GM18511 (cell line): ENCODE results near the gene SEPTIN5.

Experiments used
- ATAC-seq: cut with Tn5 transposase; IDR thresholded peaks from one replicate; pipeline ENCODE4 v1.9.1; 2021; ENCODE audit warnings: mild to moderate bottlenecking, moderate library complexity; ENCODE audit not compliant: unreplicated experiment

The SEPTIN5 gene

DNA sequence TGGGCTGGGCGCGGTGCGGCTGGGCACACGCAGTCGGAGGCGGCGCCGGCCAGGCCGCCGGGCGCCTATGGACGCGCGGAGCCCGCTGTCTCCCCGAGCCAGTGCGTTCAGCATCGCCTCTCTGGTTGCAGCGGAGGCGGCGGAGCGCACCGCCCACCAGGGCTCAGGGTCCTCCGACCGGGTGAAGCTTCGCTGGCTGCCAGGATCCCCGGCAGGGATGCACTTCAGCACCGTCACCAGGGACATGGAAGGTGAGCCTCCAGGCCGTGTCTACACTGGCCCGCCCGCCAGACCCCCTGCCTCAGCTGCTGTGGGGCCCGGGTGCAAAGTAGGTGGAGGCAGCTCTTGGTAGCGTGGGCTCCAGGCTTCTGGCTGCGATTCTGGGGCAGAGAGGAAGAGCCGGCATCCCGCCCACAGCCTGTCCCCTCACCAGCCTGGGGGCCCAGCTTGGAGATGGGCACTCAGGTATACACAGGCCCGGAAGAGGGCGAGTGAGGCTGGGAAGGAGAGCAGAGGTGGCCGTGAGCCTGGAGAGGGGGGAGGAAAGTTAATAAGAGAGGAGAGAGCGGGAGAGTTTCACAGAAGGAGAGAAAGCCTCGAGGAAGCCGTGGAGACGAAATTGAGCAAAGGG, 45.2 kb downstream of the SEPTIN5 start:
- no peak for ATAC-seq

DNA sequence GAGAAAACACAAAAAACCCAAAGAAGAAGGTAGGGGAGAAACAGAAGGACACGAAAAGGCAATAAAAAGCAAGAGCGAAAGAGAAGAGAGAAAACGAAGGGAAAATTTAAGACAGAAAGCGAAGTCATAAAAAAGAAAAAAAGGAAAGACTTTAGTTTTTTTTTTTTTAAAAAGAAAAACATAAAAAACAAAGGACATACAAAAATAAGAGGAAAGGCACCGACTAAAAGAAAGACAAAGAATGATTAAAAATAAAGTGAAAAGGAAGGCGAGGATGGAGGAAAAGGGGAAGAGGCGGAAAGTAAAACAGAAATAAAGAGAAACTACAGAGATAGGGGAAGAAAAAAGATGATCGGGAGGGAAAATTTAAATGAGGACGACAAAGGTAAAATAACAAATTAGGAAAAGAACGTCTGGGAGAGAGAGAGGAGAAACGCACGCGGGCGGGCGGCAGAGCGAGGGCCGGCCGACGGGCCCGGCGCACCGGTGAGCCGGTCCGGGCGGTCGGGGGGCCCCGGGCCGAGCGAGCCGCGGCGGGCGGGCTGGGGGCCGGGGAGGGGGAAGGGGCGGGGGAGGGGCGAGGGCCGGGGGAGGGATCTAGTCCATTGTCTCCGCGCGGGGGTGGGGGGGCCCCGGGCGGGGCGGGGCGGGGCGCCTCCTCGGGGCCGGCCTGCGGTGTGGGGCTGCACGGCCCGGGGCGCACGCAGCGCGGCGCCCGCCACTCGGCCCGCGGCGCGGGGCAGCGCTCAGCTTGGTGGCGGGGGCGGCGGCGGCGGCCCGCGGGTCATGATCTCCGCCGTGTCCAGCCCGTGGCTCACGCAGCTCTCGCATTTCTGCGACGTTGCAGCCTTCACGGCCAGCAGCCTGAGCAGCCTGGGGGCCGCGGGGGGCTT, 46.0 kb downstream of the SEPTIN5 start, which contains the start of gene TBX1:
Gene TBX1, plus strand, starts transcription at position 721 of the 893 bp plus-strand sequence. Its CDS starts 66 bp downstream, at position 787.
- no peak for ATAC-seq

DNA sequence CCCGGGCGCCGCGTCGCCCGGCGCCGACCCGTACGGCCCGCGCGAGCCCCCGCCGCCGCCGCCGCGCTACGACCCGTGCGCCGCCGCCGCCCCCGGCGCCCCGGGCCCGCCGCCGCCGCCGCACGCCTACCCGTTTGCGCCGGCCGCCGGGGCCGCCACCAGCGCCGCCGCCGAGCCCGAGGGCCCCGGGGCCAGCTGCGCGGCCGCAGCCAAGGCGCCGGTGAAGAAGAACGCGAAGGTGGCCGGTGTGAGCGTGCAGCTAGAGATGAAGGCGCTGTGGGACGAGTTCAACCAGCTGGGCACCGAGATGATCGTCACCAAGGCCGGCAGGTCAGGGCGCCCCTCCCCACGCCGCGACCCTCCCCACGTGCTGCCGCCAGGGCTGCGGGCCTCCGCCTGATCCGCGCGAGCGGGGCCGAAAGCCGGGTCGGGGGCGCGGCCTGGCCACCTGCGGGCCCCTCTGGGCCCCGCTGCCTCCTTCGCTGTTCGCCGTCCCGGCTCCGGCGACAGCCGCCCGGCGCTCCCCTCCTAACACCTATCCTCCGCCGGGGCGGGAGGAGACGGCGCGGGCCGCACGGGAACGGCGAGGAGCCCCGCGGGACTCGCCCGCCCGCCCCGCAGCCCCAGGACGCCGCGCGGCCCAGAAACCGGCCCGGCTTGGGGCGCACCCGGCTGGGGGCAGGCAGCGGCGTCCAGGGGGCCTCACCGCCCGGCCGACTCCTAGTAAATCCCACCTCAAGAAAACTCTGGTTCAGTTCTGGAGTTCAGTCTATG, 46.8 kb downstream of the SEPTIN5 start:
- ATAC-seq = no peak

DNA sequence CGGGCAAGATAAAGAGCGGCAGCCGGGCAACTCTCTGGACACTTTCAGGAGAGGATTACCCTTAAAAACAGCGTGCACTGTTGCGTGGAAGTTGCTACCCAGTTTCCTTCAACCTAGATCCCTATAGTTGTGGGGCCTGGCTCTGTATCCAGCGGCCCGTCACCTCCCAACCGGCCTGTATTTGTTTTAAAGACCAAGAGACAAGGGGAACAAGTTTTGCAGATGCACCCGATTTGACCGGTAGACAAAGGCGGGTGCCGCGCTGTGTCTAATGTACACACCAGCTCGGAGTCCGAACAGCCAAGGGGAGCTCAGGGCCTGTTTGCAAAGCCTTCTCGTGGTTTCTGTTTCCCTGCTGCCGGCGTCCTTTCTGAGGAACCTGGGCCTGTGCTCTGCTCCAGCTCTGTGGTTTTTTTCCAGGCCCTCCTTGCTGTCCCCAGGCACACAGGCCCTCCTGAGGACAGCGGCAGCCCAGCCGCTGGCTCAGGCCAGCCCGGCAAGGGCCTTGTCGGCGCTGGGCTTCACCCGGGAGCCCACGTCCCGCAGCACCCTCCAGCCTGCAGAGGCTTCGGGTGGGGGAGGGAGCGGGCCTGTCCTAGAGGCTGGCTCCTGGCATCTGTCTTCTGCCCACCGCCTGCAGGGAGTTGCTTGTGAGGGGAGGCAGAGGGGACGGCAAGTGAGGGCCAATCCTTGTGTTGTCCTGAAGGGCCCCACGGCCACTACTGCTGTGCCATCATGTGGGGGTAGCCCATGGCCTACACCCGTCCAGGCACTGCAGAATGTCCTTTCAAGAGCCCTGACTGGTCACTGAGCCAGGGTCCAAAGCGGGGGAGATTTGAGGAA, 47.6 kb downstream of the SEPTIN5 start:
- no peak for ATAC-seq

DNA sequence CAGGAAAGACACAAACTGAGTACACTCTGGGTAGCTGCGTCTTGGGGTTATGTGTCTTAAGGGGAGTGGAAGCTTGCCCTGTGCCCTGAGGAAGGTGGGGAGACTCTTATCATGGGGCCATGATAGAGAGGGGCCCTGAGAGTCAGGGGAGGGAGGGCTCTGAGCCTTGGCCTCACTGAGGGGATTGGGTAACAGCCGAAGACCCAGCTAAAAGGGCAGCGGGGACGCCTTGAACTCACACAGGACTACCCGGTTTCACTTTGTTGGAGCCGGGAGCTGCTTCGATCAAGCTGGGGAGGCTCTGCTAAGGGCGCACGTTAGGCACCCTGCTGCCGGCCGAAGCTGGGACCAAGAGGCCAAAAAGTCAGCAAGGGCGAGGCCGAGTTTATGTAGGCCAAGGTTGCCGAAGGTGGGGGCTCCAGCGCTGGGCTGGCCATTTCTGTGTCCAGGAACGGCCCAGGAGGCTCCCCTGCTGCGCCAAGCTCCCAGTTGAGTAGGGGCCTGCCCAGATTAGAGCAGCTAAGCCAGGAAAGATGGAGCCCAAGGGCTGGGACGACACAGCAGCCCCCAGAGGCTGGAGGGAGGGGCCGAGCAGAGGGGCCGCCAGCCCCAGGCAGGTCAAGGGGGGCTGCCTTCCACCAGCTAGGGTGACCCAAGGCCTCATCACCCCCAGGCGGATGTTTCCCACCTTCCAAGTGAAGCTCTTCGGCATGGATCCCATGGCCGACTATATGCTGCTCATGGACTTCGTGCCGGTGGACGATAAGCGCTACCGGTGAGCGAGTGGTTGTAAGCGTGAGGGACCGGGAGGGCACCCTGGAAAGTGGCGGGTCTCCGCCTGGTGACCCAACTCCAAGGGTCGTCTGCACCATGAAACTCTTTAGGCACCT, 48.5 kb downstream of the SEPTIN5 start:
- ATAC-seq = no peak

DNA sequence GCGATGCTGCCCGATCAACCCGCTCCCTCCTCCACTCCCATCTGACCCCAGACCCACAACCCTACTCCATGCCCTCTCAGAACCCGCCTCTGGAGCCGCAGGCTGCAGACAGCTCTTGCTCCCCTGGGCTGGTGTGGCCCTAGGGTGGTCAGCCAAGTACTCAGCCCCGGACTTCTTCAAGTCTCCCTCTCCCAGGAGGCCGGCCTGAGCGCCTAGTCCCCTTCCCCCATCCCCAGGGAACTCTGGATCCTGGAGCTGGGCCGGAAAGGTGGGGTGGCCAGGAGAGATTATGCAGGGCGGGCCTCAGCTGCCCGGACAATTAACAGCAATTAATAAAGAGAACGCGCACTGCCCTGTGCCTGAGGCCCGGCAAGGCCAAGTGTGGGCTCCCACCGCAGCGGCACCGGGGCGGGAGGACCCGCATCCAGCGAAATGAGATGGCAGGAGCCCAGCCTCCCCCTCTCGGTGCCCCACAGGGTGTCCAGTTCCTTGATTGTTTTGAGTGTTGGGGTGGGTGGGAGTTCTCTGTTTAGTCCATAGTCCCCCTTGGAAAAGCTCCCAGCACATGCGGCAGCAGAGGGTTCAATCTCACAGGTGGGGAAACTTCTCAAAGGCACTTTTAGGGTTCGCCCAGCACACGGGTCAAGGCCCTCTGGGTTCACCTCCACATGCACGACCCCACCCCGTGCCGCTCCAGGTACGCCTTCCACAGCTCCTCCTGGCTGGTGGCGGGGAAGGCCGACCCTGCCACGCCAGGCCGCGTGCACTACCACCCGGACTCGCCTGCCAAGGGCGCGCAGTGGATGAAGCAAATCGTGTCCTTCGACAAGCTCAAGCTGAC, 49.4 kb downstream of the SEPTIN5 start:
- ATAC-seq = no peak

DNA sequence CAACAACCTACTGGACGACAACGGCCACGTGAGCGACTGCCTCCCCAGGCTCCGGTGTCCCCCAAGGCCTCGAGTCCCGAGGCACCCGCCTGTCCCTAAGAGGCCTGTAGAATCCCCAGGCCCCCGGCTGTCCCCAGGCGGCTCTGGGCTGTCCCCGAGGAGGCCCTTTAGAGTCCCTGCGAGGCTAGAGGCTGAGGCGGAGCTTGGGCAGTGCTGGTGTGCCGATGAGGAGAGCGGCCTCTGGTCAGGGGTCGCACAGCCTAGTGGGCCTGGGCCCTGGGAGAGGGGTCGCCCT, 49.9 kb downstream of the SEPTIN5 start:
- no peak for ATAC-seq

DNA sequence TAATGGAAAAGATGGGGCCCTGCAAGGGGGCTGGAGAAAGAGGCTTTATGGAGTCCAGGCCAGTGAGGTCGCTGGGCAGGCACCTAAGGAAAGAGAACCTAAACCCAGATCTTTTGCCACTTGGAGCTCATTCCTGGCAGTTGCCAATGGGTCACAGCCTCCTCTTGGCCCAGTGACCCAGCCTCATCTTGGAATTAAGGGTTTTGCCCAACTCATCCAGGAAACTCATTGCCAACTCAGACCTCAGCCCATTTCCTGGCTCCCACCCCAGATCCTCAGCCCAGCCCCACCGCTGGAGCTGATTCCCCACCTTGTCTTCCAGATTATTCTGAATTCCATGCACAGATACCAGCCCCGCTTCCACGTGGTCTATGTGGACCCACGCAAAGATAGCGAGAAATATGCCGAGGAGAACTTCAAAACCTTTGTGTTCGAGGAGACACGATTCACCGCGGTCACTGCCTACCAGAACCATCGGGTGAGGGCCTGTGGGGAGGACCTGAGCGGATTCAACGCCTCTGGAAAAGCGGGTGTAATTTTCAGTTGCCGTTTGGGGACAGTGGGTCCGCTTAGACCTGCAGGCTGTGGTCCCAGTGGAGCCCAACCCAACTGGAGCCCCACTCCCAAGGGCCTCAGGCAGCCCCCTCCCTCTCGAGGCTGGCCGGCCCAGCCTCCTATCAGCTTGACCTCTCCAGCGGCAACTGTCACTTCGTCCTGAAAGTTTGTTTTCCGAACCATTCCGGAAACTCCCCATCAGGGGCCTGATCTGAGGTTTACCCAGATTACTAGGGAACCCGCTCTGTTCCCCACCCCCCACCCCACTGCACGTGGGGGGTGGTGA, 50.6 kb downstream of the SEPTIN5 start:
- ATAC-seq = no peak

DNA sequence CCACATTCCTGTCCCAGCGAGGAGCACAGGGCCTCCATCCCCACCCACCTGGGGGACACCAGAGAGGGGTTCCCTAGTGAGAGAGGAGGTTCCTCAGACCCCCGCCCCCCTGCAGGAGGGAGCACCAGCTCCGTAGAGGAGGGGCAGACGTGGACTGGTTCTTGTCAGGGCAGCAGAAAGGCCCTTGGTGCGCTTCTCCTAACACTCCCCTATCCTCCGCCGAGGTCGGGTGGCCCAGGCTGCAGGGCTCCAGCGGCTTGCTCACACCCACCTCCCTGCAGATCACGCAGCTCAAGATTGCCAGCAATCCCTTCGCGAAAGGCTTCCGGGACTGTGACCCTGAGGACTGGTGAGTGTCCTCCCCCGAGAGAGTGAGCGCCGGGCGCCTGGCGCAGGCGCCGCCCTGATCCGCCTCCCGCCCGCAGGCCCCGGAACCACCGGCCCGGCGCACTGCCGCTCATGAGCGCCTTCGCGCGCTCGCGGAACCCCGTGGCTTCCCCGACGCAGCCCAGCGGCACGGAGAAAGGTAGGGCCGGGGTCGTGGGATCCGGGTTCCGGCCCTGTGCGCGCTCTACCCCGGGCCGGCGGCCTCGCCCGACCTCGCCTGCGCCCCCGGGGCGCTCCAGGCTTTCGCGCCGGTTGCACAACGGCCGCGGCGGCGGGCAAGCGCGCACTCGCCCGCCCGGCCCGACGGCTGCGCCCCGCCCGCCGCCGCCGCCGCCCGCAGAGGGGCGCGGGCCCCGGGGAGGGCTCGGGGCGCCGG, 51.4 kb downstream of the SEPTIN5 start:
- ATAC-seq = no peak

DNA sequence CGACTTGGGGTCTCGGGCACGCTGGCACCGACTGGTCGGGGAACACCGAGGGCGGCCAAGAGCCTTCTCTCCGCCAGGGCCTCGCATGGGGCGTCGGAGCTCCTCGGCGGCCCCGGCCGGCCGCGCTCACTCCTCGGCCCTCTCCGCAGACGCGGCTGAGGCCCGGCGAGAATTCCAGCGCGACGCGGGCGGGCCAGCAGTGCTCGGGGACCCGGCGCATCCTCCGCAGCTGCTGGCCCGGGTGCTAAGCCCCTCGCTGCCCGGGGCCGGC, 51.9 kb downstream of the SEPTIN5 start:
- ATAC-seq = no peak

DNA sequence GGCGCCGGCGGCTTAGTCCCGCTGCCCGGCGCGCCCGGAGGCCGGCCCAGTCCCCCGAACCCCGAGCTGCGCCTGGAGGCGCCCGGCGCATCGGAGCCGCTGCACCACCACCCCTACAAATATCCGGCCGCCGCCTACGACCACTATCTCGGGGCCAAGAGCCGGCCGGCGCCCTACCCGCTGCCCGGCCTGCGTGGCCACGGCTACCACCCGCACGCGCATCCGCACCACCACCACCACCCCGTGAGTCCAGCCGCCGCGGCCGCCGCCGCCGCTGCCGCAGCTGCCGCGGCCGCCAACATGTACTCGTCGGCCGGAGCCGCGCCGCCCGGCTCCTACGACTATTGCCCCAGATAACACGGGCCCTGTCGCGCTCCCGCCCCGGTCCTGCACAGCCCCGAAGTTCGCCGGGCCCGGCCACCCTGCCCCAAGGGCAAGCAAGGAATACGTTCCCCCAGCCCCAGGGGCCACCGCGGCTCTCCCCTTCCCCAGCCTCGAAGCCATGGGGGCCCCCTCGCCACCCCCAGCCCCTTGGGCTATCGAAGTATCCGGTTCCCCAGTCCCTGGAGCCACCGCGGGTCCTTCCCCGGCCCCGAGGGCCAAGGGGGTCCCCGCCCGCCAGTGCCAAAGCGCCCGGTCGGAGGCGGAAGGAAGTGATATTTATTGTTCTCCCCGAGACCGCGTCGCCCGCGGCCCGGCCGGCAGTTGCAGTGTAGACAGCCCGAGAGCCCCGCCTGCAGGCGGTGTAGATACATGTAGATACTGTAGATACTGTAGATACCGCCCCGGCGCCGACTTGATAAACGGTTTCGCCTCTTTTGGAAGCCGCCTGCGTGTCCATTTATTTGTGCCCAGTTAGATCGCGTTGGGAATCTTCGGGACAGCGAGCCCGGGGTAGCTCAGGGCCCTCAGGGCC, 52.5 kb downstream of the SEPTIN5 start:
- ATAC-seq = no peak

DNA sequence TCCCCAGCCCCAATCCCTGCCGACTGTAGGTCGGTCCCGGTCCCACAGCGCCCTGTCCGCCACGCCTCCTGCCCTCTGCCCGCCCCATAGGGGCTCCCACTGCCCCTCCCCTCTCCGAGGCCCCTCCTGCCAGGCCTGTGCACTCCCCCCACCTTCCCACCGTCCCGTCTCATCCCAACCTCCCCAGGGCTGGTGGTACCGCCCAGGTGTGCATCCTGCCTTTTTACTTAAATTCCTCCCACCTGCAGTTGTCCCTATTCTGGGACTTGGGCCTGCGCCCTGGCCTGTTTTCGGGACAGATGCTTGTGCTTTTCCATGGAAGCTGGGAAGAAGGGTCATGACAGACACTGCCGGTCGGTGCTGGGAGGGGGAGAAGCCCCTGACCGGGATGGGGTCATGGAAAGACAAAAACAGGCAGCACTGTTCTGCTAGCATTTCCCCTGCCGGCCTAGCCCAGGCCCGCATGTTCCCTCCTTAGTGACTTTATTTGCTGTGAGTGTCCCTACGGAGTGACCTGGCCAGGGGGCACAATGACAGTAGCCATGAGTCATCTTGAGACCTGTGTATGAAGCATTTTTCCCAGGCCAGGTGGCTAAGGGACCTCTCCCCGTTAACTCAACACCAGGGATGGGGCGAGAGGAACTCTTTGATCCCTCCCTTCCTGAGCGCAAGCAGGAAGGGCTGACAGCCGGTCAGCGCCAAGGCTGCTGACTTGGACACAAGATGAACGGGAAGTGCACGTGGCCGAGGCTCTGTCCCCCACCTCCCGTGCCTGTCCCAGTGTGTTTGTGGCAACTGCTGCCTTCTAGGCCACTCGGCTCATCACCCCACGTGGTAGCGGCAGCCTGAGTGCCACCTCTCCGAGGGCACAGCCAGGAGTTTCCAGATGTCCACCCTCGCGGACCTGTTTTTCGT, 53.4 kb downstream of the SEPTIN5 start:
- no peak for ATAC-seq

DNA sequence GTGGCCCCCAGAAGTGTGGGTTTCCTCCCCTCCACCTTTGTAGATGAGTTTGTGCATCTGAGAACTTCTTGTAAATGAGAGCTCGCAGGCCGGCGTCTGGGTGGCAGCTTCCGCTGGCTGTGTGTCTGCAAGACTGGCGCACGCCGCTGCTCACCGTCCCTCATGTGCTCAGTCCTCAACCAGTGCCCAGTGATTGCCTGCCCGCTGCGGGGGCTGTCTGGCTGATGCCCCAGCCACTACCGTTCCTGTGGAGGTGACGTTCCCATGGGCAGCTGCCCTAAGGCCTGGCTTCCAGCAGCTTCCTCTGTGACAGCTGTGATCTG, 55.1 kb downstream of the SEPTIN5 start:
- no peak for ATAC-seq

DNA sequence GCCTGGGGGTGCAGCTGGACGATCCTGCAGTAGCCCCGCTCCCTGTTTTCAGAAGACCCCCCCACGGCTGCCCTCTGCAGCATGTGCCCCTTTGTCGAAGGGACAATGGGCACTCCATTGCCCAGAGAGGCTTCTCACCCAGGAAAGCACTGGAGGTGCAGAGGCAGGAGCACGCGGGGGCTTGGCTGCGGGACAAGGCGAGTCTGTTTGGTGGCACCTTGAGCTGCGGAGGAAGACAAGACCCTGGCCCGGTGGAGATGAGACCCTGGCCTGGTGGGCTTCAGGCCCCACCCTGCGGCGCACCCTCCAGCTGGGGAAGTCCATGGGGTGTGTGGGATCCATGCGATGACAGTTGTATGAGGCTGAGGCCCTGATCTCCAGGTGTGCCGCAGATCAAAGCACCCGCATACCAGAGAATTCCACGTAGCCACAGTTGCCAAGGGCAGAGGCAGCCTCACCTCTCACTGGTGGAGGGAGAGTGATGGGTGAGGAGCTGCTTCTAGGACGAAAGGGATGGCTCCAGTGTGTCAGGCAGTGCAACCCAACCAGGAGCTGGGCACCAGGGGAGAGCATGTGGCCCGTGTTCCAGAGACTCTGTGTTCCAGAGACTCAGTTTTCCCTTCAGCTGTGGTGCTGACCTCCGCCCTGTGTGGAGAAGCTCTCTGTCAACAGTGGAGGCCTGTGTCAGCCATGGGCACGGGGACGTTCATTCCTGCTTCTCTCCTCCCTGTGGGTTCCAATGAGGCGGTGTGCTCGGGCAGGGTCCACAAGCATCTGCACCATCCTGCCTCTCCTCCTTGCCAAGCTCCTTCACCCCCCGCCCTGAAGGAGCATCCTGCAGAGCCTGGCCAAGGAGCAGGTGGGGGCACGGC, 56.3 kb downstream of the SEPTIN5 start:
- ATAC-seq = no peak

DNA sequence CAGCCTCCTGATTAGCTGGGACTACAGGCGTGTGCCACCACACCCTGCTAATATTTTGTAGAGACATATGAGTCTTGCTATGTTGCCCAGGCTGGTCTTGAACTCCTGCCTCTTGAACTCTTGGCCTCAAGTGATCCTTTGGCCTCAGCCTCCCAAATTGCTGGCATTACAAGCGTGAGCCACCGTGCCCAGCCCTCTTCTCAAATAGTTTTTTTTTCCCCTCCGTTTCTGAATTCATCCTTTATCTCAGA, 58.0 kb downstream of the SEPTIN5 start:
- no peak for ATAC-seq
